Measurements from ENCODE around the gene AK4. TPM values are rescaled to one million over a fixed set of nuclear protein-coding genes. Genes with fewer than 3 reads are reported as not detected.

The AK4 gene
- total and polyA plus RNA-seq, 2 of the 4 experiments (the other 2 are of a cell fraction), result 12.4 to 30.3 TPM

GRCh38 chr1:65267683-65268082 is 119.7 kb downstream of the AK4 start:
- intact Hi-C loops (cut with micrococcal nuclease) (no loop called here), in situ Hi-C loops (cut with MboI; ENCODE audit: low sequenced_read_pairs) (no loop called here)
- H2BK5ac ChIP-seq (ENCODE audit: low read depth, low read length, poor library complexity, severe bottlenecking), result no peak overlapping the region

More at GRCh38 chr1:65267683-65268082, 119.7 kb downstream of the AK4 start:
- dilution Hi-C loops (cut with HindIII; ENCODE audit: low sequenced_read_pairs, unreplicated experiment), result no loop called here
- WGBS, 2 experiments (ENCODE audit: extremely low coverage in 2 of 2, insufficient read length in 1 of 2), result no CpG with 5 or more reads among the region's 1 CpG
- ChIA-PET CTCF (no interaction called here), POLR2A (ENCODE audit: unreplicated experiment) (no interaction called here)
- Histone ChIP-seq H4K91ac (ENCODE audit: insufficient read depth, low read depth, low read length) (no peak overlapping the region), H2BK20ac (ENCODE audit: low read depth, low read length) (no peak overlapping the region), H3K79me1 (ENCODE audit: low read depth in 1 of 2, low read length in 2 of 2) (no peaks in the 10 kb centered on the region), H3K23ac (ENCODE audit: low read depth, low read length) (no peak overlapping the region), H2AFZ (replicated peaks; ENCODE audit: low read length, poor library complexity) (no peak overlapping the region), H3K18ac (ENCODE audit: low read depth, low read length) (no peak overlapping the region), H3K4me3 (ENCODE audit: insufficient read depth, low read depth, low read length) (no peak overlapping the region), H3K4me2 (ENCODE audit: low read depth, low read length) (no peak overlapping the region), H3K36me3 (ENCODE audit: control insufficient read depth, insufficient read depth, low read length) (no peaks in the 10 kb centered on the region), H3K9me3 (ENCODE audit: control insufficient read depth, insufficient read depth, low read length) (no peaks in the 10 kb centered on the region), H3K27ac (ENCODE audit: insufficient read depth, low read length) (no peak overlapping the region), H3K9ac (ENCODE audit: low read depth, low read length) (no peak overlapping the region), H3K9me1 (ENCODE audit: insufficient read depth, low read length) (no peaks in the 10 kb centered on the region), H2BK120ac (ENCODE audit: low read depth, low read length) (no peak overlapping the region), H3K14ac (replicated peaks; ENCODE audit: low read depth, low read length) (no peak overlapping the region), H4K8ac (ENCODE audit: low read depth in 2 of 2, low read length in 2 of 2) (no peak overlapping the region), H4K5ac (ENCODE audit: low read depth, low read length) (no peak overlapping the region), H3K27me3 (ENCODE audit: control insufficient read depth, insufficient read depth, low read length) (peaks cover 21% of the 10 kb centered on the region), H3K4me1 (ENCODE audit: control insufficient read depth, insufficient read depth, low read length) (no peaks in the 10 kb centered on the region), H2BK15ac (ENCODE audit: low read depth, low read length) (no peak overlapping the region), H2AK5ac (ENCODE audit: low read depth, low read length) (no peak overlapping the region), H3K4ac (ENCODE audit: low read depth, low read length) (no peak overlapping the region), H3K56ac (ENCODE audit: extremely low read depth, insufficient read depth, low read length) (no peak overlapping the region), H2AK9ac (replicated peaks; ENCODE audit: low read depth, low read length, poor library complexity) (no peak overlapping the region), H4K20me1 (ENCODE audit: insufficient read depth, low read length) (no peaks in the 10 kb centered on the region)
- BruUV-seq (replicated peaks), result no TSS peak
- no peak for TF ChIP-seq RCOR1 (IDR thresholded peaks at IDR 0.05; ENCODE audit: insufficient replicate concordance, low read length)
- TF ChIP-seq SMC3 (IDR thresholded peaks at IDR 0.05; ENCODE audit: low read depth, low read length), result no peak
- no peak for TF ChIP-seq MXI1 (IDR thresholded peaks at IDR 0.05; ENCODE audit: borderline replicate concordance, low read depth, low read length)
- TF ChIP-seq CHD1 (IDR thresholded peaks at IDR 0.05; ENCODE audit: low read depth, low read length), result no peak
- TF ChIP-seq POLR2A (IDR thresholded peaks at IDR 0.05; ENCODE audit: low read depth, low read length), result no peak
- DNase-seq (no peak), ATAC-seq (ENCODE audit: low read depth) (no peak)

Data from IMR-90 (cell line).